NT2/D1 (cell line): Measurements from ENCODE around the gene HOXD4.

ENCODE experiments used
- YY1 ChIP-seq: IDR thresholded peaks from 2 replicates; pipeline ENCODE4 v1.6.1; 2011; ENCODE audit not compliant: insufficient read length, insufficient read depth
- ZNF274 ChIP-seq: IDR thresholded peaks from 2 replicates; pipeline ENCODE4 v1.6.1; 2011; ENCODE audit warnings: mild to moderate bottlenecking, low read depth, low read length

DNA sequence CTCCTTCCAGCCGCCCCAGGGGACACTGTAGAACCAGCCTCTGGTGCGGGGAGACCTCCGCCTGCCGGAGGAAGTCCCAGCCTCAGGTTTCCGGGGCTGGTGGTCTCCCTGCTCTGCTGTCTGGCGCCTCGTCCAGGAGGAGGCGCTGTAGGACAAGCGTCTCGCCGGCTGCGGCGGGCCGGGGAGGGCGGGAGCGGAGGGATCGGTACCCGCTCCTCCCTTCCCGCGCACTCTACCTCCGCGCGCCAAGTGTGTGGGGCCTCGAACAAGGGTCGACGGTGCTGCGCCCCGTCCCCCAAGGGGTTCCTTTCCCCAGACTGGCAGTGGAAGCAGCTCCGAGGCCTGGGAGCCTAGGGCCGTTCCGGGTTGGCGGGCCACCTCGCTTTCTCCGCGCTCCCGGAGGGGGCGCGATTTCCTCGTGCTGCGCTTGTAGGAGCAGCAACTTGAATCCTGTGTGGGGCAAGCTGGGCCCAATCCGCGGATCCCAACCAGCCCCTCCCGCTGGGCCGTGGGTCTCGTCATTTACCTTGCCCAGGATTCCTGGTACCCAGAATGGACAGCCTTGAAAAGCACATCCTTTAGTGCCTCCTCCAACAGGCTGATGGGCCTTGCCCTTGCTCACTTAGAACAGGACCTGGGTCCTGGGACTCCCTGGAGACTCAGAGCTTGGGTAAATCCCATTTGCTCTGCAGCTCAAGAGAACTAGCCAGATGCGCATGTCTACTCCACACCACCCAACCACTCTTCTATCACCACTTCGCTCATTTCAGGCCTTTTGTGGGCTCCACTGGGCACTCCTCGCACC lies 10.6 kb upstream of the HOXD4 start:
- TF ChIP-seq YY1 = no peak
- no peak for TF ChIP-seq ZNF274
